ENCODE data around the gene NDE1.
"Not testable (repeated sequence)": the region's sequence is repeated elsewhere in the genome, so short reads cannot be mapped to it uniquely, and the experiment has no call there.

NDE1 gene

DNA sequence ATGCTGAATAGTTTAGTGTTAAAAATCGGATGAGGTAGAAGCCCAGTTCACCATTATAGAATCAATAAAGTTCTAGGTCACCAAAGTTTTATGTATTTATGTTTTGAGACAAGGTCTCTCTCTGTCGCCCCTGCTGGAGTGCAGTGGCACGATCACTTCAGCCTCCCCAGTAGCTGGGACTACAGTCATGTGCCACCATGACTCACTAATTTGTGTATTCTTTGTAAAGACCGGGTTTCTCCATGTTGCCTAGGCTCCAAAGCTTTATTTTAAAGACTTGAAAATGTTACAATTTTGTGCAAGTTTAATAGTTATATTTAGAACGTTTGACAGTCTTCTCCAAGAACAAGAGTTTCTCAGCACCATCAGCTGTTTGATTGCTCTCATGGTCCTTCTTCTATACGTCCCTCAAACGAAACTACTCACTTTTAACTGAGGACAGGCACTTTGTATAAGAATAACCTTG lies 32.1 kb downstream of the NDE1 start:
- H3K36me3 ChIP-seq: peaks cover 92% of the 10 kb centered on the region
- no peak overlapping the region for H3K4me3 ChIP-seq (ENCODE audit: low read depth in 1 of 2, low read length in 1 of 2)
- H3K27ac ChIP-seq: peak overlapping the region; percentile 44
- no peaks in the 10 kb centered on the region for H3K4me1 ChIP-seq (ENCODE audit: control insufficient read depth in 1 of 2, insufficient read depth in 1 of 2, low read depth in 1 of 2, low read length in 1 of 2)
- H3K9me3 ChIP-seq: no peaks in the 10 kb centered on the region
- no peaks in the 10 kb centered on the region for H3K27me3 ChIP-seq
- TF ChIP-seq, protein P1, sequence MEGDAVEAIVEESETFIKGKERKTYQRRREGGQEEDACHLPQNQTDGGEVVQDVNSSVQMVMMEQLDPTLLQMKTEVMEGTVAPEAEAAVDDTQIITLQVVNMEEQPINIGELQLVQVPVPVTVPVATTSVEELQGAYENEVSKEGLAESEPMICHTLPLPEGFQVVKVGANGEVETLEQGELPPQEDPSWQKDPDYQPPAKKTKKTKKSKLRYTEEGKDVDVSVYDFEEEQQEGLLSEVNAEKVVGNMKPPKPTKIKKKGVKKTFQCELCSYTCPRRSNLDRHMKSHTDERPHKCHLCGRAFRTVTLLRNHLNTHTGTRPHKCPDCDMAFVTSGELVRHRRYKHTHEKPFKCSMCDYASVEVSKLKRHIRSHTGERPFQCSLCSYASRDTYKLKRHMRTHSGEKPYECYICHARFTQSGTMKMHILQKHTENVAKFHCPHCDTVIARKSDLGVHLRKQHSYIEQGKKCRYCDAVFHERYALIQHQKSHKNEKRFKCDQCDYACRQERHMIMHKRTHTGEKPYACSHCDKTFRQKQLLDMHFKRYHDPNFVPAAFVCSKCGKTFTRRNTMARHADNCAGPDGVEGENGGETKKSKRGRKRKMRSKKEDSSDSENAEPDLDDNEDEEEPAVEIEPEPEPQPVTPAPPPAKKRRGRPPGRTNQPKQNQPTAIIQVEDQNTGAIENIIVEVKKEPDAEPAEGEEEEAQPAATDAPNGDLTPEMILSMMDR (IDR thresholded peaks at IDR 0.05): peak; percentile 58

DNA sequence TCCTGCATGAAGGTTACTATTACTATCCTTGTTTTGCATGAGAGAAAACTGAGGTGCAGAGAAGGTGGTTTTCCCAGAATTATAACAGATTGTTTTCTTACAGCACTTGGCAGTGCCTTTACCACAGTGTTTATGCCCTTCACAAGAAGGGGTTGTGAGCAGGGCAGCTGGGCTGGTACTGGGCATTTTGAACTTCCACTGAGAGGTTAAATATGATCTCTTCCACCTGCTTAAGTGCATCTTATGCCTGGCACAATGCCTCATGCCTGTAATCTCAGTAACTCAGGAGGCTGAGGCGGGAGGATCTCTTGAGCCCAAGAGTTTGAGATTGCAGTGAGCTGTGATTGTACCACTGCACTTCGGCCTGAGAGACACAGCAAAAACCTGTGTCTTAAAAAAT lies 36.2 kb downstream of the NDE1 start:
- no peaks in the 10 kb centered on the region for H3K9me3 ChIP-seq
- no peak overlapping the region for H3K4me3 ChIP-seq (ENCODE audit: low read depth in 1 of 2, low read length in 1 of 2)
- TF ChIP-seq, protein P1 (IDR thresholded peaks at IDR 0.05): no peak
- H3K36me3 ChIP-seq: peaks cover 95% of the 10 kb centered on the region
- no peaks in the 10 kb centered on the region for H3K4me1 ChIP-seq (ENCODE audit: control insufficient read depth in 1 of 2, insufficient read depth in 1 of 2, low read depth in 1 of 2, low read length in 1 of 2)
- peak overlapping the region; percentile 7 for H3K27ac ChIP-seq
- H3K27me3 ChIP-seq: no peaks in the 10 kb centered on the region

DNA sequence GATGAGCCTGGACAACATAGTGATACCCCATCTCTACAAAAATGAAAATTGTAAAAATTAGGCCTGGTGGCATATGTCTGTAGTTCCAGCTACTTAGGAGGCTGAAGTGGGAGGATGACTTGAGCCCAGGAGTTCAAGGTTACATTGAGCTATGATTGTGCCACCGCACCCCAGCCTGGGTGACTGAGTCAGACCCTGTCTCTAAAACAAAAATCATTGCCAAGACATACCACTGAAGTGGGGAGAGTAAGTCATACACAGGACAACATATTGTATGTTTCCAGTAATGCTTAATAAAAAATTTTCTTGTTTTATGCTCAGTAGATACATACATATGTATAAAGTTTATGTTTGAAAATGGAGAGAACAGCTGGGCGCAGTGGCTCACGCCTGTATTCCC lies 39.2 kb downstream of the NDE1 start:
- TF ChIP-seq, protein P1 (IDR thresholded peaks at IDR 0.05): no peak
- Histone ChIP-seq H3K36me3 (peaks cover 96% of the 10 kb centered on the region), H3K9me3 (no peaks in the 10 kb centered on the region), H3K4me1 (ENCODE audit: control insufficient read depth in 1 of 2, insufficient read depth in 1 of 2, low read depth in 1 of 2, low read length in 1 of 2) (no peaks in the 10 kb centered on the region), H3K27me3 (no peaks in the 10 kb centered on the region), H3K4me3 (ENCODE audit: low read depth in 1 of 2, low read length in 1 of 2) (no peak overlapping the region), H3K27ac (no peak overlapping the region)

DNA sequence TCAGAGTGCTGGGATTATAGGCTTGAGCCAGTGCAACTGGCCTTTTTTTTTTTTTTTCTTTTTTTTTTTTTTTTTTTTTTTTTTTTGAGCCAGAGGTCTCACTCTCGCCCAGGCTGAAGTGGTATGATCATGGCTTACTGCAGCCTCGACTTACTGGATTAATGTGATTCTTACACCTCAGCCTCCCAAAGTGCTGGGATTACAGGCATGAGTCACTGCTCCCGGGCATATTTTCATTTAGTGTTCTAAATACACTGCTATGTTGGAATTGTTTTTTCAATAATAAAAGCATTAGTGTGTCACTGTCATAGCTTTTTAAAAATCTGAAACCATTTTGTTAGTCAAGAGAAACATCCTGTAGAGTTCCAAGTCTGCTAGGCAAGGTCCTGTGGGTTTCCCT lies 40.3 kb downstream of the NDE1 start:
- TF ChIP-seq, protein P1 (IDR thresholded peaks at IDR 0.05): no peak
- no peak overlapping the region for H3K4me3 ChIP-seq (ENCODE audit: low read depth in 1 of 2, low read length in 1 of 2)
- no peaks in the 10 kb centered on the region for H3K4me1 ChIP-seq (ENCODE audit: control insufficient read depth in 1 of 2, insufficient read depth in 1 of 2, low read depth in 1 of 2, low read length in 1 of 2)
- H3K9me3 ChIP-seq: no peaks in the 10 kb centered on the region
- peaks cover 98% of the 10 kb centered on the region for H3K36me3 ChIP-seq
- H3K27me3 ChIP-seq: no peaks in the 10 kb centered on the region
- H3K27ac ChIP-seq: no peak overlapping the region

DNA sequence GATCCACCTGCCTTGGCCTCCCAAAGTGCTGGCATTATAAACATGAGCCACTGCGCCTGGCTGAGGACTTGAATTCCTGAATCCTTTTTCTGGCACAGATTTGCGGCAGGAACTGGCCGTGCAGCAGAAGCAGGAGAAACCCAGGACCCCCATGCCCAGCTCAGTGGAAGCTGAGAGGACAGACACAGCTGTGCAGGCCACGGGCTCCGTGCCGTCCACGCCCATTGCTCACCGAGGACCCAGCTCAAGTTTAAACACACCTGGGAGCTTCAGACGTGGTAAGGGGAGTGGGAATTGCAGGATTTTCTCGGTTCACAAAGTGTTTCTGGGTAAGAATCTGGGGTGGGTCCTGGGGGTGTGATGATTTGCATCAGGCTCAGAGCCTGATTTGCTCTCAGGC lies 41.0 kb downstream of the NDE1 start:
- Histone ChIP-seq H3K27me3 (no peaks in the 10 kb centered on the region), H3K27ac (no peak overlapping the region), H3K36me3 (peaks cover 98% of the 10 kb centered on the region), H3K9me3 (no peaks in the 10 kb centered on the region), H3K4me3 (ENCODE audit: low read depth in 1 of 2, low read length in 1 of 2) (no peak overlapping the region), H3K4me1 (ENCODE audit: control insufficient read depth in 1 of 2, insufficient read depth in 1 of 2, low read depth in 1 of 2, low read length in 1 of 2) (no peaks in the 10 kb centered on the region)
- TF ChIP-seq, protein P1 (IDR thresholded peaks at IDR 0.05): no peak

DNA sequence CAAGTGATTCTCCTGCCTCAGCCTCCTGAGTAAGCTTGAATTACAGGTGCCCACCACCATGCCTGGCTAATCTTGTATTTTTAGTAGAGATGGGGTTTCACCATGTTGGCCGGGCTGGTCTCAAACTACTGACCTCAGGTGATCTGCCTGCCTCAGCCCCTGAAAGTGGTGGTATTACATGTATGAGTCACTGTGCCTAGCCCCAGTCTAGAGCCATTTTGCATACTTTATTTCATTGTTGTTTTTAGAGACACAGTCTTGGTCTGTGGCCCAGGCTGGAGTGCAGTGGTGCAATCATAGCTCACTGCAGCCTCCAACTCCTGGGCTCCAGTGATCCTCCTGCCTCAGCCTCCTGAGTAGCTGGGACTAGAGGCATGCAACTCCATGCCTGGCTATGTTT lies 42.5 kb downstream of the NDE1 start:
- H3K4me3 ChIP-seq (ENCODE audit: low read depth in 1 of 2, low read length in 1 of 2); H3K9me3 ChIP-seq; H3K27ac ChIP-seq; H3K27me3 ChIP-seq; H3K4me1 ChIP-seq (ENCODE audit: control insufficient read depth in 1 of 2, insufficient read depth in 1 of 2, low read depth in 1 of 2, low read length in 1 of 2): not testable (repeated sequence)
- peaks cover 98% of the 10 kb centered on the region for H3K36me3 ChIP-seq
